Anterior cingulate cortex (tissue), 58 donors: ENCODE data around the gene HYAL2.
"Not testable (repeated sequence)": the region's sequence is repeated elsewhere in the genome, so short reads cannot be mapped to it uniquely, and the experiment has no call there.

Experiments
- DNase-seq, 58 donors: peaks; one replicate each; lab custom pipeline; 2025; lab: John Stamatoyannopoulos, UW

The HYAL2 gene

GRCh38 chr3:50294492-50295403 lies 27.8 kb downstream of the HYAL2 start:
- DNase-seq, result no peak

DNA sequence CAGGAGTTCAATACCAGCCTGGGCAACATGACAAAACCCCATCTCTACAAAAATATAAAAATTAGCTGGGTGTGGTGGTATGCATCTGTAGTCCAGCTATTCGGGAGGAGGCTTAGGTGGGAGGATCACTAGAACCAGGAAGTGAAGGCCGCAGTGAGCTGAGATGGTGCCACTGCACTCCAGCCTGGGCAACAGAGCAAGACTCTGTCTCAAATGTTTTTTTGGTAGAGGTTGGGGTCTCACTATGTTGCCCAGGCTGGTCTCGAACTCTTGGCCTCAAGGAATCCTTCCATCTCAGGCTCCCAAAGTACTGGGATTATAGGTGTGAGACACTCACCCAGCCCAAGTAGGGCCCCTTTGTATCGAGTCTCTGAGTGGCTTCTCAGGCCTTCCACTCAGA lies 28.5 kb downstream of the HYAL2 start:
- no peak for DNase-seq

GRCh38 chr3:50293079-50293801 lies 29.3 kb downstream of the HYAL2 start:
- no peak for DNase-seq

- peak; percentile 75 to 99 (median 97) for DNase-seq
Measured at GRCh38 chr3:50292159-50293078, 30.1 kb downstream of the HYAL2 start, which contains the start of gene IFRD2. Gene IFRD2 (minus strand): TSS chr3:50292429. CDS start chr3:50292274, 155 bp downstream.

GRCh38 chr3:50290161-50290641 lies 32.3 kb downstream of the HYAL2 start:
- no peak for DNase-seq

- DNase-seq, result no peak
Measured at GRCh38 chr3:50289130-50289529, 33.4 kb downstream of the HYAL2 start.

GRCh38 chr3:50288387-50289007 lies 34.0 kb downstream of the HYAL2 start:
- DNase-seq, result no peak

- no peak for DNase-seq
Measured at GRCh38 chr3:50287262-50287661, 35.3 kb downstream of the HYAL2 start.

DNA sequence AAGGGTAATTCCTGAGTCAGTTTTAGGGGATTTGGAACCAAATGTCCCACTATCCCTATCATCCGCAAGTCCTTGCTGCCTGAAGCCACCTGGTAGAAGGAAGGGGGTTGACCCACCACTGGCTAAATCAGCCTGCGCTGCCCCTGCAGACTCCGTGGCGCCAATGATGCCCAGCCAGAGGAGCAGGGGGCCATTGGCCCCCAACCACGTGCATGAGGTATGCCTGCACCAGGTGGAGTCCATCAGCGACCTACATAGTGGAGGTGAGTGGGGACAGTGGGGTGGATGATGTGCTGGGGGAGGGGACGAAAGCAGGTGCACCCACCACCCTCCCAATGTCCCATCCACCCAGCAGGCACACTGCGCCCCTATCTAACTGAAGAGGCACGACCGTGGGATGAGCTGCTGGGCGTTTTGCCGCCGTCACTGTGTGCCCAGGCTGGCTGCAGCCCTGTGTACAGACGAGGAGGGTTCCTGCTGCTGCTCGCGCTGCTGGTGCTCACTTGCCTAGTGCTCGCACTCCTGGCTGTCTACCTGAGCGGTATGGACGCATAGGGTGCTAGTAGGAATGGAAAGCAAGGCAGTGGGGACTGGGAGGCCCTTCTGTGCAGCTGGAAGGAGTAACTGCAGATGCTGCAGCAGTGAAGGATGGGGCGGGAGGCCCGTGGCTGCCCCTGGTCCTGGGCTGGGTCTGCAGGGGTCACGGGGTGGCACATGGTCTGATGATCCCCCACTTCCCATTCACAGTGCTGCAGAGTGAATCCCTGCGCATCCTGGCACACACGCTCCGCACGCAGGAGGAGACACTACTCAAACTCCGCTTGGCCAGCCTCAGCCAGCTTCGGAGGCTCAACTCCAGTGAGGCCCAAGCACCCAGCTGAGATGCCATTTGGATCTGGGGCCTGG lies 36.0 kb downstream of the HYAL2 start:
- no peak for DNase-seq

GRCh38 chr3:50284121-50284520 lies 38.4 kb downstream of the HYAL2 start:
- DNase-seq, result not testable (repeated sequence)

GRCh38 chr3:50279255-50280016 lies 43.1 kb downstream of the HYAL2 start:
- DNase-seq, result no peak

DNA sequence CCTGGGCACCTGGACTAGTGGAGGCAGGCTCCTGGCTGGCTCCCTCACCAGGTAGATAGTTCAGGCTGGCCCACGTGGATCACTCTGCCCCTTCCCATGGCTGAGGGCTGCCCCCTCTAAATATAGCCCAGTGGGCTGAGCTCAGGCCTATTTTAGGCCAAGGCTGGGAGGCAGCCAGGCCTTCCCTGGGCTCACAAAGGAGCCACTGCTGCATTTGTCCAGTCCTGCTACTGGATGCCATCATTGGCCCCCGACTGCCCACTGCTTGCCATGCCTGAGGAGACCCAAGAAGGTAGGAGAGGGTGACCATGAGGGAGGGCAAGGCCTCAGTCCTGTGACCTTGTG lies 43.7 kb downstream of the HYAL2 start, which contains the start of gene LSMEM2:
Gene LSMEM2 (plus strand): TSS at position 208 of the 345 bp plus-strand sequence. CDS start 27 bp downstream, at position 235.
- peak in 15 of 58 donors; percentile 16 to 71 (median 52) for DNase-seq

- peak in 18 of 58 donors; percentile 31 to 71 (median 54) for DNase-seq
Measured at GRCh38 chr3:50278123-50278879, 44.2 kb downstream of the HYAL2 start.

GRCh38 chr3:50276762-50277101 lies 45.8 kb downstream of the HYAL2 start:
- DNase-seq, result no peak

GRCh38 chr3:50275996-50276761 lies 46.4 kb downstream of the HYAL2 start:
- no peak for DNase-seq
